Stimulated activated memory B cell treated with anti-CD40 and anti-IgM and Interleukin-4, amounts not matched to agents 10 μg/mL and 1 μg/mL and 100 μg/mL, for 72 hours (primary cell): ENCODE measurements around the gene CTSC.

Experiments
- ATAC-seq: fragments of 150-1000 bp; cut with Tn5 transposase; 2 replicates; pipeline ENCODE4 v1.10.0; 2021
- H3K27ac Mint-ChIP-seq: one replicate; pipeline ENCODE4 v1.8.0; 2022; ENCODE audit warnings: mild to moderate bottlenecking, mixed read lengths
- H3K27me3 Mint-ChIP-seq: one replicate; pipeline ENCODE4 v1.8.0; 2022; ENCODE audit warnings: mixed read lengths
- H3K36me3 Mint-ChIP-seq: one replicate; pipeline ENCODE4 v1.8.0; 2022; ENCODE audit warnings: mixed read lengths
- H3K4me1 Mint-ChIP-seq: one replicate; pipeline ENCODE4 v1.8.0; 2022; ENCODE audit warnings: mixed read lengths
- H3K4me3 Mint-ChIP-seq: one replicate; pipeline ENCODE4 v1.8.0; 2022; ENCODE audit warnings: mild to moderate bottlenecking, moderate library complexity, mixed read lengths
- H3K9me3 Mint-ChIP-seq: one replicate; pipeline ENCODE4 v1.8.0; 2022; ENCODE audit warnings: mixed read lengths

Gene CTSC

DNA sequence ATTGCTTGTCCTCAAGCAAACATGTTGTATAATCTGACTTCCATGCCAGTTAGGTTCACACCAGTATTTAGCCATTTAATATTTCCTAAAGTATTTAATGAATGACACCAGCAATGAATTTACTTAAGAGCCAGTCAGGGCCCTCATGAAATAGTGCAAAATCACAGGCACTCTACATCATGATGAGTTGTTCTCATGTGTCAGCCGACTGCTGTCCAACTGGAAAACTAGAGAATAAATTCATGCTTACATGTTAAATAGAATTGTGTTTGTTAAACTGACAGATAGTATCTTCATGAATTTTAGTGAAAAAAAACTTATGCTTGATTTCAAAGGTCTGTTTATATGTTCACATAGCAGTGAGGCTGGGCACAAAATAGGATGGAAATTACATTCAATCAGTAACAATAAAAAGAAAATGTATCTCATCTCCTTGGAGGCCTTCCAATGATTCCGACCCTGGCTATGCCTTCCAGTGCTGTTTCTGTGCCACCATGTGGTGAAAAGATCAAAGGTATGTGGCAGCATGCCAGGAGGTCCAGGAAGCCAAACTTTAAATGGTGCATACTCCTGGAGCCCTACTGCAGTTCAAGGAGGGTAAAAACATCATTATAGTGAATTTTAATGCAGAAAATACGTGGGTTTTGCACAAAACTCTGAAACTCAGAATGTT is 45.2 kb downstream of the CTSC start:
- H3K4me1 Mint-ChIP-seq = no peaks in the 10 kb centered on the region
- H3K36me3 Mint-ChIP-seq = peaks cover 53% of the 10 kb centered on the region
- no peak overlapping the region for H3K27ac Mint-ChIP-seq
- no peaks in the 10 kb centered on the region for H3K27me3 Mint-ChIP-seq
- H3K4me3 Mint-ChIP-seq = no peak overlapping the region
- no peak for ATAC-seq
- H3K9me3 Mint-ChIP-seq = peaks cover 3% of the 10 kb centered on the region

DNA sequence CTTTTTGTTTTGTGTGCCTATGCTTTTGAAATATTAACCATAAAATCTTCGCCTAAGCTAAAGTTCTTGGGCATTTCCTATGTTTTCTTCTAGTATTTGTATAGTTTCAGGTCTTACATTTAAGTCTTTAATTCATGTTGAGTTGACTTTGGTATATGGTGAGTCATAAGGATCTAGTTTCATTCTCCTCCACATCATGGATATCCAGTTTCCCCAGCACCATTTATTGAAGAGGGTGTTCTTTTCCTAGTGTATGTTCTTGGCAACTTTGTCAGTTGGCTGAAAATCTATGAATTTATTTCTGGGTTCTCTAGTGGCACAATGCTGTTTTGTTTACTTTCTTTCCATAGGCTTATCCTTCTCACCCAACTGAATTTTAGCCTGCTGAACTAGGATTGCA is 49.0 kb downstream of the CTSC start:
- Mint-ChIP-seq H3K36me3 (peaks cover 28% of the 10 kb centered on the region), H3K27ac (no peak overlapping the region), H3K4me3 (no peak overlapping the region), H3K9me3 (peaks cover 3% of the 10 kb centered on the region), H3K27me3 (no peaks in the 10 kb centered on the region), H3K4me1 (no peaks in the 10 kb centered on the region)
- no peak for ATAC-seq

DNA sequence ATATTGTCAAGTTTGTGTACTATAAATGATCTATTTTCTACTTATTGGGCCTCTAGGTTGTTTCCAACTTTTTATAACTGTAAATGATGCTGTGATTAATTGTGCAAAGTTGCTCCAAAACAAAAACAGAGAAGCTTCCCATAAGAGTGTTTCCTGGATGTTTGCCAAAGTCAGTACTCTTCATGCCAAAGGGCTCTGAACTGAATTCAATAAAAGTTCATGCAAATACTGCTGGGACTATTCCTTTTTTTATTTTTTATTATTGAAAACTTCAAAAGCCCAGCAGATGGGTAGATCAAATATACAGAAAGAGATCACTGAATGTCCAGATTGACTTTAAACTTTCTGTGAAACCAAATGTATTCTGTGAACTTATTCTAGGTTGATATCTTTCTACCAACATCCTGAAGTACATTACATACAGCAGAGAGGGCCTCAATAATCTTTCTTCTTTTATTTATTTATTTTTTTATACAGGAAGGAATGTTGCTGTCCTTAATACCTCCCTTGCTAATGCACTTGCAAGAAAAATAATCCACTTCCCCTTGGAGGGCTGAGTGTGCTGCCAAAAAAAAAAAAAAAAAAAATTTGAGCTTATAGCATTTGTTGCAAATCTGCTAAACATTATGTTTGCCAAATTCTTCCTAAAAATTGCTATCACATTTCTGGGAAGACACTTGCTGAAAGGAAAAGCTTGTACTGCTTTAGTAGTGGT is 53.0 kb downstream of the CTSC start:
- Mint-ChIP-seq H3K27ac (no peak overlapping the region), H3K36me3 (peaks cover 29% of the 10 kb centered on the region), H3K27me3 (no peaks in the 10 kb centered on the region), H3K4me1 (no peaks in the 10 kb centered on the region), H3K9me3 (no peaks in the 10 kb centered on the region), H3K4me3 (no peak overlapping the region)
- no peak for ATAC-seq

DNA sequence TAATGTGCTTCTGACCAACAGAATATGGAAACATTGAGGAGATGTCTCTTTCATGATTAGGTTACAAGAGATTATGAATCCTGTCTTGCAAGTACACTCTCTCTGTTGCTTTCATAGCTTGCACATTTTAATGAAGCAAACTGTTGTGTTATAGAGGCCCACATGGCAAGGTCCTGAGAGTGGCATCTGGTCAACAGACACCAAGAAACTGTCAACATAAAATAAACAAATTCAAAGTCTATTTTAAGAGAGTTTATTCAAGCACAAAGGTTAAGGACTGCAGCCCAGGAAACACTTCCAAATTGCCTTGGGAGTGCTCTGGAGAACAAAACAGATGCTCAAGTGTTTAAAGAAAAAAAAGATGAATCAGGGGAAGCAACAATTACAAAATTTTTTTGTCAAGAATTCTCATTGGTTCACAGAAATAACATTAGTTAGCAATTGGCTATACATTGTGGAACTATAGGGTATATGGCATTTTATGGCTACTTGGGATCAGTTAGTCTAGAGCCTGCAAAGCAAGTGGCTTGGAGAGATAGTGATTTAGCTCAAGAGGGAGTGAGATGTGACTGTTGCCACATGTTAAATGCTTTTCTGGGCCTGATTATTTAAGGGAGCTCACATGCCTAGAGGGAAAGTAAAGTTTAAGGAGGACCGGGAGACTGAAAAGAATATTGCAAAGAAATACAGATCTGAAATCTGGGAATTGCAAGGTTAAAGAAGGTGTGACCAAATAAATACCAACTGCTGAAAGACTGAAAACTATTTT is 54.6 kb downstream of the CTSC start:
- Mint-ChIP-seq H3K27me3 (no peaks in the 10 kb centered on the region), H3K27ac (no peak overlapping the region), H3K9me3 (peaks cover 2% of the 10 kb centered on the region), H3K4me1 (no peaks in the 10 kb centered on the region), H3K36me3 (peaks cover 33% of the 10 kb centered on the region), H3K4me3 (no peak overlapping the region)
- ATAC-seq = no peak

DNA sequence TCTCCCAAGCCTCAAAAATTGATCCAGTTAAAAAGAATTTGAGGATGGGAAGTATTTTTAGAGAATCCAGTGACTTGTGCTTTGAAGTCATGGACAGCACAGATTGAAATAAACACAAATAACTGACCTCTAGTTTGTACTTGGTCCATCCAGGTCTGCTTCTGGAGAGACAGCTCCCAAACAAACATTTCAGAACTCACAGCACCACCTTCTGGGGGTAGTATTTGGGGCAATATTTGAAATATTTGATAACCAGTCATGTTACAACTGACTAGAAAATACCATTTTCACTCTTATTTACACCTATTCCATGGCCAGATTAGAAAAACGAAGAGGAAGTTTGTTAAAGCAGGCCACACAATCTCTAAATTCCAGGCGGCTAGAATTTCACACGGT is 56.2 kb downstream of the CTSC start:
- no peak overlapping the region for H3K27ac Mint-ChIP-seq
- peaks cover 2% of the 10 kb centered on the region for H3K9me3 Mint-ChIP-seq
- H3K36me3 Mint-ChIP-seq = peaks cover 31% of the 10 kb centered on the region
- no peak for ATAC-seq
- H3K4me3 Mint-ChIP-seq = no peak overlapping the region
- no peaks in the 10 kb centered on the region for H3K4me1 Mint-ChIP-seq
- H3K27me3 Mint-ChIP-seq = no peaks in the 10 kb centered on the region

DNA sequence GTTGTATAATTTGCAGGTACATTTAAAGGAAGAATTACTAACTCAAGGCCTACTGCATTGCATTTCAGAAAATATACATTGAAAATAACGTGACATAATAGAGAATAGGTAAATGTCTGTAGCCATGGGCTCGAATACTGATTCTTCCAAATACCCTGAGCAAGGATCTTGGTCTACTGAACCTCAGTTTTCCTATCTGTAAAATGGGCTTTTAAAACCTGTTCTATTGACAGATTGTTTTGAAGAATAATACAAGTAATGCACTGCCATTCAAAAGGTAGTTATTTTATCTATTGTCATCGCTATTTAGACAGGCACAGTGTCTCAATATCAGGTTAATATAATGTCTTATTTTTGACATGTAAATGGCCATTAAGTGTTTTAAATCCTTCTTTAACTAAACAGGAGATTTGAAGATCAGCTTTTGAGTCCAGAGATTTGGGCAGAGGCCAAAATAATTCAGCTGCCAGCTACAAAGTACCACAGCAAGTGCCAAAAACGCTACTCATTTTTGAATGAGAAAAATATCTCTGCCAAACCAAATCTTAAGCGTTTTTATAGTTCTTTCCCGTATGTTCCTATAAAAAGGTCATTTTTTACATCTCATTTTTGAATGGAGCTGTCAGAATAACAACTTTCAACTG is 56.7 kb downstream of the CTSC start:
- ATAC-seq = no peak
- H3K36me3 Mint-ChIP-seq = peaks cover 31% of the 10 kb centered on the region
- no peak overlapping the region for H3K27ac Mint-ChIP-seq
- H3K4me1 Mint-ChIP-seq = no peaks in the 10 kb centered on the region
- H3K4me3 Mint-ChIP-seq = no peak overlapping the region
- H3K27me3 Mint-ChIP-seq = no peaks in the 10 kb centered on the region
- peaks cover 2% of the 10 kb centered on the region for H3K9me3 Mint-ChIP-seq

DNA sequence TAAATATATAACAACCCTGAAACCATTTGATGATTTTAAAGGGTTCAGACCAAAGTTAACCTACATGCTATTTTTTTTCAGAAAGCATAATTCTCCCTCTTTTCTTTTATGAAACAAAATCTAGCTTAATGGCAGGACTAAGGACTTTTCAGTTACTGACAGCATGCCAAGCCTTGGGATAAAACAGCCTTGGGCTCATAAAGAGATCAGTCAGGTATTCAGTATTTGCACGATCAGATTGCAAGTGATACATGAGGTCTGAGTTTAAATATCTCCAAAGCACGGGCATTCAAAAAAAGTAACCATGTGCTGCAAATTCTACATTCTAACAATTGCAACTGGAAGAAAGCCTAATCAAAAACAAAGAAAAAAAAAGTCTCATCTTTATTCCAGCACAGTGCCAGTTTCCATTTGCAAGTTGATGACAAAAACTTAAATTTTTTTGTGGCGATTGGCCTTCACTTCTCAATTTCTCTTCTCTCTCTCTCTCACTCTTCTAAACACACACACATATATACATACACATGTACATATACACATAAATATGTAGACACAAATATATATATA is 60.1 kb downstream of the CTSC start:
- no peak overlapping the region for H3K27ac Mint-ChIP-seq
- H3K27me3 Mint-ChIP-seq = no peaks in the 10 kb centered on the region
- no peak for ATAC-seq
- no peaks in the 10 kb centered on the region for H3K4me1 Mint-ChIP-seq
- H3K36me3 Mint-ChIP-seq = peaks cover 25% of the 10 kb centered on the region
- H3K4me3 Mint-ChIP-seq = no peak overlapping the region
- peaks cover 2% of the 10 kb centered on the region for H3K9me3 Mint-ChIP-seq

DNA sequence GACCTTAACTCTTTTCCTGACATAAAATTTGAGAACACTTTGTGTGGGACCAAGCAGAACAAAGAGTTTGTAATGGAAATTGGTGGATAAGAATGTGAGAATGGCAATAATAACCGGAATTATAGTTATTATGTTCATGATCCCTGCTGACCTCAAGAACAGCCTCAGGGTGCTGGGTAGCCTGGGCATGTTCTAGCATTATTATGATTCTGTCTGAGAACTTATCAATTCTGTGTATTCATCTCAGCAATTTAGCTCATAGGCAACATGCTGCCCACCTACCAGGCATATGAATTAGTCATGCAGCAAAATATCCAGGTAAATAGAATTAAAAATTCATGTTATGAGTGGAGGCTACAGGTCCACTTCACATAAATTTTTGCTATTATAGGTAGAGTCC is 61.9 kb downstream of the CTSC start:
- Mint-ChIP-seq H3K36me3 (peaks cover 43% of the 10 kb centered on the region), H3K27me3 (no peaks in the 10 kb centered on the region), H3K4me1 (no peaks in the 10 kb centered on the region), H3K4me3 (no peak overlapping the region), H3K9me3 (peaks cover 2% of the 10 kb centered on the region), H3K27ac (no peak overlapping the region)
- no peak for ATAC-seq

DNA sequence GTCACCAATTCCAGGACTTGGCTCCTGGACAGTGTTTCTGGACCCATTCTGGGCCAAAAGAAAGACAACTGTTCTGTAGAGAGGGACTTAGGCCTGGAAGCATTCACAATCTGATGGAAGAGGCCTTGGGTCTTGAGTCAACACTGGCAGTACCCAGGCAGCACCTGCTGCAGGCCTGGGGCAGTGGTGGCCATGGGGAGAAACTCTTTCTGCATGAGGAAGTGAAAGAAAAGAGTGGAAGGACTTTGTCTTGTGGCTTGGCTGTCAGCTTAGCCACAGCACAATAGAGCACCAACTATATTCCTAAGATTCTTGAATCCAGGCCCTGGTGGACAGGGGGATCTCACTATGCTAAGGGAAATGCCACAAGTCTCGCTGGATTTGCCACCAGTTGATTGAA is 70.6 kb downstream of the CTSC start:
- H3K4me1 Mint-ChIP-seq = no peaks in the 10 kb centered on the region
- H3K36me3 Mint-ChIP-seq = peaks cover 70% of the 10 kb centered on the region
- peaks cover 6% of the 10 kb centered on the region for H3K9me3 Mint-ChIP-seq
- H3K27me3 Mint-ChIP-seq = no peaks in the 10 kb centered on the region
- no peak for ATAC-seq
- H3K4me3 Mint-ChIP-seq = no peak overlapping the region
- no peak overlapping the region for H3K27ac Mint-ChIP-seq

DNA sequence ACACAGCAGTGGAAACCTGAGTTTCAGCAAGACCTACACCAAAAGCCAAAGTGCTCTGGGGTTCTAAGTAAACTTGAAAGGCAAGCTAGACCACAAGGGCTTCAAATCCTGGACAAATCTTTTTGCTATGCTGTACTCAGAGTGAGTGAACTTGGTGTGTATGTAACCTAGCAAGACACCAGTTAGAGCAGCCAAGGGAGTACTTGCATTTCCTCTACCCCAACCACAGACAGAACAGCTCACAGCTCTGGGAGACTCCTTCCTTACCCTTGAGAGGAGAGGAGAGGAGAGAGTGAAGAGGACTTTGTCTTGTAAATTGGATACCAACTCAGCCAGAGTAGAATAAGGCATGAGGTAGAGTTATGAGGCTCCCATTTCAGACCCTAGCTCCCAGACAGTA is 71.4 kb downstream of the CTSC start:
- peaks cover 69% of the 10 kb centered on the region for H3K36me3 Mint-ChIP-seq
- H3K27ac Mint-ChIP-seq = no peak overlapping the region
- no peak for ATAC-seq
- no peak overlapping the region for H3K4me3 Mint-ChIP-seq
- H3K27me3 Mint-ChIP-seq = no peaks in the 10 kb centered on the region
- H3K9me3 Mint-ChIP-seq = peaks cover 13% of the 10 kb centered on the region
- no peaks in the 10 kb centered on the region for H3K4me1 Mint-ChIP-seq

DNA sequence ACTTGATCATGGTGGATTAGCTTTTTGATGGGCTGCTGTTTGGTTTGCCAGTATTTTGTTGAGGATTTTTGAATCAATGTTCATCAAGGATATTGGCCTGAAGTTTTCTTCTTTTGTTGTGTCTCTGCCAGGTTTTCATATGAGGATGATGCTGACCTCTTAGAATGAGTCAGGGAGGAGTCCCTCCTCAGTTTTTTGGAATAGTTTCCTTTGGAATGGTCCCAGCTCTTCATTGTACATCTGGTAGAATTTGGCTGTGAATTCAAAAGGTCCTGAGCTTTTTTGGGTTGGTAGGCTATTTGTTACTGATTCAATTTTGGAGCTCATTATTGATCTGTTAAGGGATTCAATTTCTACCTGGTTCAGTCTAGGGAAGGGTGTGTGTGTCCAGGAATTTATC is 78.1 kb downstream of the CTSC start:
- no peaks in the 10 kb centered on the region for H3K27me3 Mint-ChIP-seq
- ATAC-seq = no peak
- H3K36me3 Mint-ChIP-seq = peaks cover 40% of the 10 kb centered on the region
- no peak overlapping the region for H3K27ac Mint-ChIP-seq
- no peak overlapping the region for H3K4me3 Mint-ChIP-seq
- peaks cover 48% of the 10 kb centered on the region for H3K9me3 Mint-ChIP-seq
- no peaks in the 10 kb centered on the region for H3K4me1 Mint-ChIP-seq

DNA sequence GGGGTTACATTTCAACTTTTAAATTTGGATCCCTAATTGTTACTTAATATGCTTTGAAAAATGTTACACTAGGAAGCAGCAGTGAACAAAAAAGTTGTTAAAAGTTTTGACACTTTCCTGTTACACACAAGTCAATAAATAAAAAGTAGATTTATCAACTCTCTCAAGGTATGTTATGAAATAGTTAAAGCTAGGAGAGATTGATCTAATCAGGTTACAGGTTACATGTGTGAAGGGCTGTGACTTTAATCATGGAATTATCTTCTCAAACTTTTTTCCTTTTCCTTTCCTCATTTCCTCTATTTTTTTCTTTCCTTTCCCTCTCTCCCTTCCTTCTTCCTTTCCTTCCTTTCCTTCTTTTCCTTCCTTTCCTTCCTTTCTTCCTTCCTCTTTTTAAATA is 85.3 kb downstream of the CTSC start:
- H3K9me3 Mint-ChIP-seq = peaks cover 8% of the 10 kb centered on the region
- no peak overlapping the region for H3K27ac Mint-ChIP-seq
- no peak overlapping the region for H3K4me3 Mint-ChIP-seq
- H3K4me1 Mint-ChIP-seq = no peaks in the 10 kb centered on the region
- ATAC-seq = no peak
- no peaks in the 10 kb centered on the region for H3K36me3 Mint-ChIP-seq
- no peaks in the 10 kb centered on the region for H3K27me3 Mint-ChIP-seq

DNA sequence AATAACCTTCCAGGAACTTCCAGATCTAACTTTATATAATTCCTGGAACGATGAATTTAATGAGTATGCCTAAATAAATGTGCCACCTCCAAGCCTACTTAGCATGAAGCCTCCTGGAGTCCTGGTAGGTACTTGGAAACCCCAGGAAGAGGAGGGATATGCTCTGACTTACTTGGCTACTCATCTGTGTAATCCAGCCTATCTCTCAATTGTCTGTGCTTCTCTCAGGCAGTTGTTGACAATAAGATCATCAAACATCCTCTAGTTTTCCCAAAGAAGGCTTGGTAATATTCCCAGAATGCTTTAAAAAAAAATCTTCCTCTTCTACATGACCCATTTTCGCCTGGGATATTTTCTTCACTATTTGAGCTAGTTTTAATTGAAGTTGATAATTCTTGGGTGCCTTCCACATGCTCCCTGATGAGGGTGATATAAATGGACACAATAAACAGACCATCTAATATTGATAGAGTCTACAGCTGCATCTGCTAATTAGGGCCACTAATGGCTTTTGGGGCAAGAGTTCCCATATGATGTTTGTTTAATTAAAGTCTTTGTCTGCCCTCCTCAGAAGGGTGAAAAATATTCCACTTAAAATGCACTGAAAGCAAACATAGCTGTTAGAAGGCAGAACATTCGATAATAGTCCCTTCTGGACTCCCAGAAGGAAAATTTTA is 86.8 kb downstream of the CTSC start:
- no peak overlapping the region for H3K4me3 Mint-ChIP-seq
- no peaks in the 10 kb centered on the region for H3K4me1 Mint-ChIP-seq
- no peak overlapping the region for H3K27ac Mint-ChIP-seq
- no peak for ATAC-seq
- peaks cover 6% of the 10 kb centered on the region for H3K9me3 Mint-ChIP-seq
- no peaks in the 10 kb centered on the region for H3K27me3 Mint-ChIP-seq
- no peaks in the 10 kb centered on the region for H3K36me3 Mint-ChIP-seq

DNA sequence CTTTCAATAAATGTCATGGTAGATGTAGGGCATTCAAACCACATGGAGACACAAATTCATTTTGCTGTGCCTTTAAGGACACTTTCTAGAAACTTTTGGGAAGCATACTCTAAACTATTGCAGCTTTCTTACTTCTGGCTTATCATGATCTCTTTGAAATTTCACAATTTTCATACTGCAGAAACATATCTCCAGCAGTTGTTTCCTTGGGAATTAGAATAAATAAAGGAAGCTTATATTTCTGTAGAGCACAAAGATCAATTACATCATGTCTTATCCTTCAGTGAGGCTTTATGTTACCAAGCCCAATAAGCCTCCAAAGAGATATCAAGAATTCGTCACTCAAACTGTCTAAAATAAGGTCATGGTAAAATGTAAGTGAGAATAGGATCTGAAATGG is 87.8 kb downstream of the CTSC start:
- no peaks in the 10 kb centered on the region for H3K27me3 Mint-ChIP-seq
- H3K27ac Mint-ChIP-seq = no peak overlapping the region
- no peak overlapping the region for H3K4me3 Mint-ChIP-seq
- H3K36me3 Mint-ChIP-seq = no peaks in the 10 kb centered on the region
- ATAC-seq = no peak
- H3K4me1 Mint-ChIP-seq = no peaks in the 10 kb centered on the region
- H3K9me3 Mint-ChIP-seq = no peaks in the 10 kb centered on the region

DNA sequence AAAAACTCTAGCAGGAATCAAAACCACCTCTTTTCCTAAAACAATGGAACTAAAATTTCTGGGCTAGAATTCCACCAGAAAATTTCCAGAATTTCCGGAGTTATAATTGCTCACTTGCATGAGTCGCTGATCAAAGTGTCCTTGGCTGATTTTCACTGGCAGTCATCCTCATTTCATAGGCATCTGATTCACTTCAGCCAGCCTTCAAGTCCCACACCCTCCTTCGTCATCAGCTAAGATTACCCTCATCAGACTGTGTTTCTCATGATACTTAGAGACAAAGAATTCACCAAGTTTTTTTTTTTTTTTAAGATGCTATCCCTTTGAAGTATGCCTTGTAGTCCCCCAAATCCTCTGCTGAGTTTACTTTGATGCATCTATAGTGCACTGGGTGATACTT is 90.8 kb downstream of the CTSC start:
- peaks cover 4% of the 10 kb centered on the region for H3K9me3 Mint-ChIP-seq
- no peak overlapping the region for H3K27ac Mint-ChIP-seq
- no peak overlapping the region for H3K4me3 Mint-ChIP-seq
- H3K27me3 Mint-ChIP-seq = no peaks in the 10 kb centered on the region
- ATAC-seq = no peak
- H3K36me3 Mint-ChIP-seq = peaks cover 10% of the 10 kb centered on the region
- H3K4me1 Mint-ChIP-seq = no peaks in the 10 kb centered on the region
